Lower leg skin (tissue), 4 donors: Measurements from ENCODE around the gene ATL1. TPM values are rescaled to one million over a fixed set of nuclear protein-coding genes. Genes with fewer than 3 reads are reported as not detected.

ENCODE experiments used
- DNase-seq, 2 donors: peaks; one replicate each; pipeline ENCODE4 v3.0.0-alpha.2; 2019; ENCODE audit warnings: low spot score in 2 of 2
- H3K4me3 ChIP-seq: fragments of 200-600 bp; sonication (generic); 2 replicates; pipeline ENCODE4 v1.5.1; 2017; ENCODE audit warnings: mild to moderate bottlenecking, low read depth; ENCODE audit not compliant: poor library complexity, severe bottlenecking
- POLR2A ChIP-seq, 2 donors: fragments of 450-650 bp; IDR thresholded peaks; one replicate each; pipeline ENCODE4 v1.6.1; 2016 to 2017; ENCODE audit warnings: antibody characterized with exemption in 2 of 2, mild to moderate bottlenecking in 1 of 2, moderate library complexity in 1 of 2
- WGBS, 2 donors: methylation state at CpG; one replicate each; pipeline ENCODE4 v1.1.5; 2018; 5-methylcytosine and 5-hydroxymethylcytosine counted together
- intact Hi-C: fragments of 100-400 bp; cut with DNase I; formaldehyde crosslinking; loops from one replicate; pipeline ENCODE4 v1.15.0; 2023; ENCODE audit warnings: low total_unique reads
- total RNA-seq, 4 donors: library from RNA; depleted of rRNA; stranded (reverse); fragments of >200 nt; gene quantifications; one replicate each; pipeline ENCODE4 v1.1.0, GENCODE V29; 2016
- TF ChIP-seq, protein P1 (sequence below), 3 donors: fragments of 450-650 bp; IDR thresholded peaks; one replicate each; pipeline ENCODE4 v1.5.1; 2016; ENCODE audit warnings: antibody characterized with exemption in 3 of 3, mild to moderate bottlenecking in 3 of 3, moderate library complexity in 2 of 3

The ATL1 gene
- total RNA-seq, 4 donors from 2014 or later = 9.8 to 27.0 (median 15.8) TPM

DNA sequence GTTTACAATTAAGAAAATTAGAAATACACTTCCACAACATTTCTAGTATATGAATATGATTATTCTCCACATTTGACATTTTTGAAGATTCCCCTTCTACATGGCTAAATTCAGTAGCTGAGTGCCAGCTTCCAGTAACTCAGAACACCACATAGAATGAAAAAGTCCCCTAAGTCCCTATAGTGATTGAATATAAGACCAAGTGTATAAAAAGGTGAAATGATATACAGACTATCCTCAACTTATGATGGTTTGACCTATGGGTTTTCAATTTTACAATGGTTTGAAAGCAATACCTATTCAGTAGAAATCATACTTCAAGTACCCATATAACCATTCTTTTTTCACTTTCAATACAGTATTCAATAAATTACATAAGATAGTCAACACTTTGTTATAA, 15.8 kb downstream of the ATL1 start:
- no peak for DNase-seq
- TF ChIP-seq, protein P1, sequence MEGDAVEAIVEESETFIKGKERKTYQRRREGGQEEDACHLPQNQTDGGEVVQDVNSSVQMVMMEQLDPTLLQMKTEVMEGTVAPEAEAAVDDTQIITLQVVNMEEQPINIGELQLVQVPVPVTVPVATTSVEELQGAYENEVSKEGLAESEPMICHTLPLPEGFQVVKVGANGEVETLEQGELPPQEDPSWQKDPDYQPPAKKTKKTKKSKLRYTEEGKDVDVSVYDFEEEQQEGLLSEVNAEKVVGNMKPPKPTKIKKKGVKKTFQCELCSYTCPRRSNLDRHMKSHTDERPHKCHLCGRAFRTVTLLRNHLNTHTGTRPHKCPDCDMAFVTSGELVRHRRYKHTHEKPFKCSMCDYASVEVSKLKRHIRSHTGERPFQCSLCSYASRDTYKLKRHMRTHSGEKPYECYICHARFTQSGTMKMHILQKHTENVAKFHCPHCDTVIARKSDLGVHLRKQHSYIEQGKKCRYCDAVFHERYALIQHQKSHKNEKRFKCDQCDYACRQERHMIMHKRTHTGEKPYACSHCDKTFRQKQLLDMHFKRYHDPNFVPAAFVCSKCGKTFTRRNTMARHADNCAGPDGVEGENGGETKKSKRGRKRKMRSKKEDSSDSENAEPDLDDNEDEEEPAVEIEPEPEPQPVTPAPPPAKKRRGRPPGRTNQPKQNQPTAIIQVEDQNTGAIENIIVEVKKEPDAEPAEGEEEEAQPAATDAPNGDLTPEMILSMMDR (IDR thresholded peaks at IDR 0.05) = no peak
- TF ChIP-seq POLR2A (IDR thresholded peaks at IDR 0.05) = no peak
- intact Hi-C loops = no loop called here
- no peak overlapping the region for H3K4me3 ChIP-seq

DNA sequence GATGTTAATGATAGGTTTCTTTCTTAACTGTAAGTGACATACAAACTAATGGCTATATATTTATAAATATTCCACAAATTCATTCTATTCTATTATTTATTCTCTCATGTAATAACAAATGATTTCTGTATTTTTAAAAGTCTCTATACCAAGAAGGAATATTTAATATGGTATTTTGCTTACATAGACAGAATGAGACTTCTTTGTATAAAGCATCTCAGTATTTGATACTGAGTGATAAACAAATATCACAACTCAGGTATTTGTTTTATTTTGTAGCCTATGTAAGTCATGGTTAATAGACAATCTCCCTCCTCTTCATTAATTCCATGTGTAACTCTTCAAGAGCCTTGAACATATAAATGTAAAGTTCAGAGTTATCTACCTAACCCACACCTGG, 18.0 kb downstream of the ATL1 start:
- TF ChIP-seq, protein P1 (IDR thresholded peaks at IDR 0.05) = no peak
- TF ChIP-seq POLR2A (IDR thresholded peaks at IDR 0.05) = no peak
- intact Hi-C loops = no loop called here
- no peak for DNase-seq

DNA sequence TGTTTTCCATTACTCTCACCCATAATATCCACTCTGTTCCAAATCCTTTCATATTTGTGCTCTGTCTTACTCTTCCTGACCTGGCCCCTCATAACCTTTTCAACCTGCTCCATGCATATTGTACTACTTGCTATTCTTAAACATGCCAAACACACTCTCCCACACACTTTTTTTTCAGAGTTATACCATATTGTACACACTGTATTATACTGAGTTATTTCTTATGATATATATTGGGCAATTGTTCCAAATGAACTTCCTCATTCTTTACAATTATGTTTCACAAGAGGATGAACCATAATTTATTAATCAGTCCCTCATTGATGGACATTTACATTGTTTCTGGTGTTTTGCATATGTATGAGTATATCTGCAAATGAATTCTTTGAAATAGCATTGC, 18.5 kb downstream of the ATL1 start:
- intact Hi-C loops = no loop called here
- no peak for DNase-seq
- no peak for TF ChIP-seq POLR2A (IDR thresholded peaks at IDR 0.05)
- TF ChIP-seq, protein P1 (IDR thresholded peaks at IDR 0.05) = no peak
- H3K4me3 ChIP-seq = no peak overlapping the region

More for the DNA sequence above, 18.0 kb downstream of the ATL1 start:
- H3K4me3 ChIP-seq = no peak overlapping the region

DNA sequence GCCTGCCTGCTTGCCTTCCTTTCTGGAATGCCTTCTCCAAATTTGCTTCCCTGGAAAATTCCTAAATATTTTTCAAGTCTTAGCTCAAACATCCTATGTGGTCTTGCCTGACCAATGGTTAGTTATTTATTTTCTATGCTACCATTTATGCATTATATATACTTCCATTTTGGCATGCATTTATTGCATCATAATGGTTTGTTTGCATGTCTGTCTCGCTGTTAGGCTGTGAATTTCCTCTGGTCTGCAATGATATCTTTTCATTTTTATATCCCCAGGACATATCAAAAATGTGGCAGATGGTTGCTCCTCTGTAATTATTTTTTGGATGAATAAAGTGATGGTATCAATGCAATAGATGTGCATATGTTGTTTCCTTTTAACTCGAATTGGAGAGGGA, 30.5 kb downstream of the ATL1 start:
- no peak overlapping the region for H3K4me3 ChIP-seq
- DNase-seq = no peak
- 79 to 87% methylated on average over 2 of the region's 2 CpGs for WGBS, 2 donors
- TF ChIP-seq POLR2A (IDR thresholded peaks at IDR 0.05) = no peak
- TF ChIP-seq, protein P1 (IDR thresholded peaks at IDR 0.05) = no peak
- intact Hi-C loops = no loop called here

DNA sequence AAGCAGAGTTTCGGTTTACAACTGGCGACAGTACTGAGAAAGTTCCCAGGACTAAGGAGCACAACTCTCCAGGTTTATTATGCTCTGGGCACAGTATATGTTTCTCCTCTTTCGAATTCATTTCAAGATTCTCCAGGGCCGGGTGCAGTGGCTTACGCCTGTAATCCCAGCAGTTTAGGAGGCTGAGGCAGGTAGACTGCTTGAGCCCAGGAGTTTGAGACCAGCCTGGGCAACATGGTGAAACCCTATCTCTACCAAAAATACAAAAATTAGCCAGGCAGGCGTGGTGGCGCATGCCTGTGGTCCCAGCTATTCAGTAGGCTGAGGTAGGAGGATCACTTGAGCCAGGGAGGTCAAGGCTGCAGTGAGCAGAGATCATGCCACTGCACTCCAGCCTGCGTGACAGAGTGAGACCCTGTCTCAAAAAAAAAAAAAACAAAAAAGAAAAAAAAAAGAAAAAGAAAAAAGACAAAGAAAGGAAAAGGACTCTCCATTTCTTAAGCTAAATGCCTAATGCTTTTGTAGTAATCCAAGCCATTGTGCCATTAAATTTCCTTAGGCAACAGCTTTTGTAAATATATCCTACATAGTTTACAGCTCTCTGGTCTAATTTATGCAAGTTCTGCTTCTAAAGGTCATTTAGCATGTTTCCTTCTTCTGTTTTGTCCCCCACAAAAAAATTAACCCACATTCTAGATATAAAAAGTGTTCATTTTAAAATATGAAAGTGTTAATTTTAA, 34.8 kb downstream of the ATL1 start:
- DNase-seq = no peak
- TF ChIP-seq POLR2A (IDR thresholded peaks at IDR 0.05) = no peak
- TF ChIP-seq, protein P1 (IDR thresholded peaks at IDR 0.05) = no peak
- WGBS, 2 donors = 91% methylated on average over 8 of the region's 8 CpGs
- intact Hi-C loops = no loop called here
- no peak overlapping the region for H3K4me3 ChIP-seq

DNA sequence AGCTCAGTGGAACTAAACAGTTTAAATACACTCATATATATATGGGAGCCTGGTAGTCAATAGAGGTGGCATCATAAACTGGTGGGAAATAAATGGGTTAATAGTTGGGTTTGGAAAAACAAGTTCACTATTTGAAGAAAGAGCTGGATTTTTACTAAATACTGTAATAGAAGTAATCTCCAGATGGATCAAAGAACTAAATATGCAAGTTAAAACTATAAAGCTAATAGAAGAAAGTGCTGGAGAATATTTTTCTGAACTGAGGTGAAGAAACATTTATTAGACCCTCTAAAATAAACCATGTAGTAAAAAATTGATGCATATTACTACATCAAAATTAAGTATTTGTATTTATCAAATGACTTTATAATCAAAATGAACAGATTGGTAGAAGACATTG, 38.8 kb downstream of the ATL1 start:
- H3K4me3 ChIP-seq = no peak overlapping the region
- no peak for TF ChIP-seq POLR2A (IDR thresholded peaks at IDR 0.05)
- TF ChIP-seq, protein P1 (IDR thresholded peaks at IDR 0.05) = no peak
- intact Hi-C loops = no loop called here
- DNase-seq = no peak
